ENCODE data around the gene SGO2.

DNA sequence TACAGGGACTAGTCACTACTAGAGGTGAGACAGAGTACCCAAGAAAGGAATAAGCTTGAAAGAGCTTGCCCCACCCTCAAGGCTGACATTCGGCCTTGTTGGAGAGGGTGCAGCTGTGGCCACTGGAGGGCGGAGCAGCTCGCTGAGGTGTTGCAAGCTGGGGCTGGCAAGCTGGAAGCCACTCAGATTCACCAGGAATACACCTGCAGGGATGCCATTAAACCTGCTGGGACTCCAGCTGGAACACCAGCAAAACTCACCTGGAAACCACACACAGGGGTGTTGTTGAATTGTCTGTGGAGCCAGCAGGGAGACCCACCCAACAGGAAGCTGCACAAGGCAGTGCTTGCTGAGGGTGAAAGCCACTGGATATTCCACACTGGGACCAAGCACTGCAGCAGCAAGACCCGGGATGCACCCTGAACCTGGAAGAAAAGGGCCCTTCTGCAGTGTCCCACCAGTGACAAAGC, 42.2 kb upstream of the SGO2 start:
- TF ChIP-seq, protein P1, sequence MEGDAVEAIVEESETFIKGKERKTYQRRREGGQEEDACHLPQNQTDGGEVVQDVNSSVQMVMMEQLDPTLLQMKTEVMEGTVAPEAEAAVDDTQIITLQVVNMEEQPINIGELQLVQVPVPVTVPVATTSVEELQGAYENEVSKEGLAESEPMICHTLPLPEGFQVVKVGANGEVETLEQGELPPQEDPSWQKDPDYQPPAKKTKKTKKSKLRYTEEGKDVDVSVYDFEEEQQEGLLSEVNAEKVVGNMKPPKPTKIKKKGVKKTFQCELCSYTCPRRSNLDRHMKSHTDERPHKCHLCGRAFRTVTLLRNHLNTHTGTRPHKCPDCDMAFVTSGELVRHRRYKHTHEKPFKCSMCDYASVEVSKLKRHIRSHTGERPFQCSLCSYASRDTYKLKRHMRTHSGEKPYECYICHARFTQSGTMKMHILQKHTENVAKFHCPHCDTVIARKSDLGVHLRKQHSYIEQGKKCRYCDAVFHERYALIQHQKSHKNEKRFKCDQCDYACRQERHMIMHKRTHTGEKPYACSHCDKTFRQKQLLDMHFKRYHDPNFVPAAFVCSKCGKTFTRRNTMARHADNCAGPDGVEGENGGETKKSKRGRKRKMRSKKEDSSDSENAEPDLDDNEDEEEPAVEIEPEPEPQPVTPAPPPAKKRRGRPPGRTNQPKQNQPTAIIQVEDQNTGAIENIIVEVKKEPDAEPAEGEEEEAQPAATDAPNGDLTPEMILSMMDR (IDR thresholded peaks at IDR 0.05) = peak in 3 of 6 experiments; percentile 36 to 48 (median 38)
- no peak for TF ChIP-seq POLR2A (IDR thresholded peaks at IDR 0.05)
